ENCODE results near the gene ANKK1.

Gene ANKK1

DNA sequence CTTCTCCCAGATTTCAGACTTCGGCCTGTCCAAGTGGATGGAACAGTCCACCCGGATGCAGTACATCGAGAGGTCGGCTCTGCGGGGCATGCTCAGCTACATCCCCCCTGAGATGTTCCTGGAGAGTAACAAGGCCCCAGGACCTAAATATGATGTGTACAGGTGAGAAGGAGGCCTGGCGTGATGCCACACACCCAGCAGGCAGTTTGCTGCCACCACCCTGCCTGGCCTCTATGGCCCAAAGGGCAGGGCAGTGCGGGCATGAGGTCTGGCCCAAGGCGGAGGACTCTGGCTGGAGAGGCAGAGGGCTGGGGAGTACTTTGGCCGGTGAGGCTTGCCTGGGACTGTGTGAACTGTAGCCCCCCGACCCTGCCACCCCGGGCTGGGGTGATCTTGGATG lies 7.3 kb downstream of the ANKK1 start:
- Histone ChIP-seq H3K9me3 (ENCODE audit: control insufficient read depth in 2 of 2, low read length in 2 of 2) (no peaks in the 10 kb centered on the region), H3K27me3 (ENCODE audit: control insufficient read depth in 2 of 2, insufficient read depth in 2 of 2, low read length in 2 of 2) (peaks cover 0 to 3% of the 10 kb centered on the region in 2 donors), H3K27ac (ENCODE audit: low read depth in 2 of 2, low read length in 2 of 2) (no peak overlapping the region), H3K9ac (ENCODE audit: low read depth in 1 of 2, low read length in 2 of 2) (no peak overlapping the region), H3K36me3 (ENCODE audit: control insufficient read depth in 2 of 2, insufficient read depth in 2 of 2, low read length in 2 of 2) (no peaks in the 10 kb centered on the region), H3K4me1 (ENCODE audit: control insufficient read depth in 2 of 2, insufficient read depth in 2 of 2, low read length in 2 of 2) (no peaks in the 10 kb centered on the region), H3K4me3 (ENCODE audit: low read length in 2 of 2) (no peak overlapping the region)

DNA sequence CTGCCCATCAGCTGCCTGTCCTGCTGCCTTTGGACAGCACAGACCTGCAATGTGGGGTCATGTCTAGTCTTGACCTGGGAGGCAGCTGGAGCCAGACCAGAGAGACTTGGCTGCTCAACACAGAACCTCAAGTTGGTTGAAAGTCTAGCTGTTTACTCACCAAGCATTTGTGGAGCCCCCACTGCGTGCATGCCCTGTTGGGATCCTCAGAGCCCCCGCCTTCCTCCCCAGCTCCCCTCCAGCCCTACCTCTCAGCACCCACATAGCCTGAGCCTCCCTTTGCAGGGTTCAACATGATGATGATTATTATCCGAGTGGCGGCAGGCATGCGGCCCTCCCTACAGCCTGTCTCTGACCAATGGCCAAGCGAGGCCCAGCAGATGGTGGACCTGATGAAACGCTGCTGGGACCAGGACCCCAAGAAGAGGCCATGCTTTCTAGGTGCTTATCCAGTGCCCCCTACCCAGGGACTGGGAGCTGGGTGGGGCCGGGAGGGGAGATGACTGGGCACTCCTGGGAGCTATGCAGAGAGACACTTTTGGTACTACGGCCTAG lies 8.3 kb downstream of the ANKK1 start:
- H3K36me3 ChIP-seq (ENCODE audit: control insufficient read depth in 2 of 2, insufficient read depth in 2 of 2, low read length in 2 of 2), result no peaks in the 10 kb centered on the region
- H3K9ac ChIP-seq (ENCODE audit: low read depth in 1 of 2, low read length in 2 of 2), result no peak overlapping the region
- no peak overlapping the region for H3K27ac ChIP-seq (ENCODE audit: low read depth in 2 of 2, low read length in 2 of 2)
- H3K9me3 ChIP-seq (ENCODE audit: control insufficient read depth in 2 of 2, low read length in 2 of 2), result no peaks in the 10 kb centered on the region
- H3K4me3 ChIP-seq (ENCODE audit: low read length in 2 of 2), result no peak overlapping the region
- H3K4me1 ChIP-seq (ENCODE audit: control insufficient read depth in 2 of 2, insufficient read depth in 2 of 2, low read length in 2 of 2), result no peaks in the 10 kb centered on the region
- H3K27me3 ChIP-seq (ENCODE audit: control insufficient read depth in 2 of 2, insufficient read depth in 2 of 2, low read length in 2 of 2), result peaks cover 0 to 3% of the 10 kb centered on the region in 2 donors

DNA sequence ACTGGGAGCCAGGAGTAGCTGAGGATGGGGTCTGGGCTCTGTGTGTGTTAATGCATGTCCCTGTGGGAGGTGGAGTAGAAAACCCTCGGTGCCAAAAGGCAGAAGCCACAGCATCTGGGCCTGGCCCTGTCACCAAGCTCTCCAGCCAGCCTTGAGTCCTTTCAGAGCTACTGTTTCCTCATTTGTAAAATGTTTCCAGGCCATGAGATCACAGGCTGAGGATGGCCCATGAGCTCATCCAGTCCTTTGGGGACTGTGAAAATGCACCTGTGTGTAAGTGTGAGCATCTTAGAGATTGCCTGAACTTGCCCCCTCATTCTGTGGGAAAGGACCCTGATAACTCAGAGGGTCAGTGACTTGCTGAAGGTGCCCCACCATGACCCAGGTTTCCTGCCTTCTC lies 9.1 kb downstream of the ANKK1 start:
- H3K9ac ChIP-seq (ENCODE audit: low read depth in 1 of 2, low read length in 2 of 2), result no peak overlapping the region
- no peaks in the 10 kb centered on the region for H3K4me1 ChIP-seq (ENCODE audit: control insufficient read depth in 2 of 2, insufficient read depth in 2 of 2, low read length in 2 of 2)

DNA sequence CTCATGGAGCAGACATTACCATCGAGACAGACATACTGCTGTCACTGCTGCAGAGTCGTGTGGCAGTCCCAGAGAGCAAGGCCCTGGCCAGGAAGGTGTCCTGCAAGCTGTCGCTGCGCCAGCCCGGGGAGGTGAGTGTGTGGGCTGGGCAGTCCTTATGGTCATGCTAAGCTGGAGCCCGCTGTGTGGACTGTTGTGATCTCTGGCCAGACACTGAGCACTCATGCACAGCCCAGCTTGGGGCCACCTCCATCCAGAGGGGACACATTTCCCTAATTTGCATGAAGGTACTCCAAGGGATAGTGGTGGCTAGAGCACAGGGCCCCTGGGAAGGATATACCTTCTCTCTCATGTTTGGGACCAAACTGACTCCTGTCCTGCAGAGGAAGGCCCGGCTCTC lies 9.6 kb downstream of the ANKK1 start:
- no peaks in the 10 kb centered on the region for H3K9me3 ChIP-seq (ENCODE audit: control insufficient read depth in 2 of 2, low read length in 2 of 2)
- H3K27ac ChIP-seq (ENCODE audit: low read depth in 2 of 2, low read length in 2 of 2), result no peak overlapping the region
- no peaks in the 10 kb centered on the region for H3K36me3 ChIP-seq (ENCODE audit: control insufficient read depth in 2 of 2, insufficient read depth in 2 of 2, low read length in 2 of 2)
- H3K4me1 ChIP-seq (ENCODE audit: control insufficient read depth in 2 of 2, insufficient read depth in 2 of 2, low read length in 2 of 2), result no peaks in the 10 kb centered on the region
- no peak overlapping the region for H3K4me3 ChIP-seq (ENCODE audit: low read length in 2 of 2)
- no peaks in the 10 kb centered on the region for H3K27me3 ChIP-seq (ENCODE audit: control insufficient read depth in 2 of 2, insufficient read depth in 2 of 2, low read length in 2 of 2)
- H3K9ac ChIP-seq (ENCODE audit: low read depth in 1 of 2, low read length in 2 of 2), result no peak overlapping the region

More for the DNA sequence above, 9.1 kb downstream of the ANKK1 start:
- no peaks in the 10 kb centered on the region for H3K27me3 ChIP-seq (ENCODE audit: control insufficient read depth in 2 of 2, insufficient read depth in 2 of 2, low read length in 2 of 2)
- no peak overlapping the region for H3K4me3 ChIP-seq (ENCODE audit: low read length in 2 of 2)
- no peak overlapping the region for H3K27ac ChIP-seq (ENCODE audit: low read depth in 2 of 2, low read length in 2 of 2)
- no peaks in the 10 kb centered on the region for H3K36me3 ChIP-seq (ENCODE audit: control insufficient read depth in 2 of 2, insufficient read depth in 2 of 2, low read length in 2 of 2)
- H3K9me3 ChIP-seq (ENCODE audit: control insufficient read depth in 2 of 2, low read length in 2 of 2), result no peaks in the 10 kb centered on the region

DNA sequence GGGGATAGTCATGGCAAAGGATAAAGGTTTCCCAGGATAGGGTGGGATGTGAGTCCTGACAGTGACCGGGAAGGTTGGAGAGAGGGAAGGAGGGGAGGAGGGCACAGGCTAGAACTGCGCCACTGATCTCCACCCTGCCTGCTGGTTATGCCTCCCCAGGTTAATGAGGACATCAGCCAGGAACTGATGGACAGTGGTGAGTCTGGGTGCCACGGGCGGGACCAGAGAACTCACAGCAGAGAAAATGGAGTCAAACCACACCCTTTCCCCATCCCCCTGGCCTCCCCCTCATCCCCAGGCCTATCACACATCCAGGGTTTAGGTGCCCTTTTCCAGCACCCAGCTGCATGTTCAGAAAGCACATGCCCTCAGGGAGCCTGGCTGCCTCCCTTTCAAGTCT lies 10.2 kb downstream of the ANKK1 start:
- Histone ChIP-seq H3K27ac (ENCODE audit: low read depth in 2 of 2, low read length in 2 of 2) (no peak overlapping the region), H3K9me3 (ENCODE audit: control insufficient read depth in 2 of 2, low read length in 2 of 2) (no peaks in the 10 kb centered on the region), H3K9ac (ENCODE audit: low read depth in 1 of 2, low read length in 2 of 2) (no peak overlapping the region), H3K36me3 (ENCODE audit: control insufficient read depth in 2 of 2, insufficient read depth in 2 of 2, low read length in 2 of 2) (no peaks in the 10 kb centered on the region), H3K4me1 (ENCODE audit: control insufficient read depth in 2 of 2, insufficient read depth in 2 of 2, low read length in 2 of 2) (no peaks in the 10 kb centered on the region), H3K27me3 (ENCODE audit: control insufficient read depth in 2 of 2, insufficient read depth in 2 of 2, low read length in 2 of 2) (no peaks in the 10 kb centered on the region), H3K4me3 (ENCODE audit: low read length in 2 of 2) (no peak overlapping the region)

DNA sequence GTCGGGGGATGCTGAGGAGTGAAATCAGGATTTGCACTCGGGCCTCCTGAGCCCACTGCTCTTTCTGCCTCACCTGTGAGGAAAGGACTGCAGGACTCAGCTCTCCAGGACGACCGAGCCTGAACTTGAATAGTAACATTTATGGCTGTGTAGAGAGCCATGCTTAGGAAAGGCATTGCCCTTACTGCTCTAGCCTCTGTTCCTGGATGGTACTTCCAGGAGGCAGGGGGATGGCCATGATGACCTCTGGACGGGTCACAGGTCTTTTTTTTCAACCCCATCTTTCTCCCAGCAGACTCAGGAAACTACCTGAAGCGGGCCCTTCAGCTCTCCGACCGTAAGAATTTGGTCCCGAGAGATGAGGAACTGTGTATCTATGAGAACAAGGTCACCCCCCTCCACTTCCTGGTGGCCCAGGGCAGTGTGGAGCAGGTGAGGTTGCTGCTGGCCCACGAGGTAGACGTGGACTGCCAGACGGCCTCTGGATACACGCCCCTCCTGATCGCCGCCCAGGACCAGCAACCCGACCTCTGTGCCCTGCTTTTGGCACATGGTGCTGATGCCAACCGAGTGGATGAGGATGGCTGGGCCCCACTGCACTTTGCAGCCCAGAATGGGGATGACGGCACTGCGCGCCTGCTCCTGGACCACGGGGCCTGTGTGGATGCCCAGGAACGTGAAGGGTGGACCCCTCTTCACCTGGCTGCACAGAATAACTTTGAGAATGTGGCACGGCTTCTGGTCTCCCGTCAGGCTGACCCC lies 11.3 kb downstream of the ANKK1 start:
- Histone ChIP-seq H3K27ac (ENCODE audit: low read depth in 2 of 2, low read length in 2 of 2) (no peak overlapping the region), H3K4me3 (ENCODE audit: low read length in 2 of 2) (no peak overlapping the region), H3K4me1 (ENCODE audit: control insufficient read depth in 2 of 2, insufficient read depth in 2 of 2, low read length in 2 of 2) (no peaks in the 10 kb centered on the region), H3K36me3 (ENCODE audit: control insufficient read depth in 2 of 2, insufficient read depth in 2 of 2, low read length in 2 of 2) (no peaks in the 10 kb centered on the region), H3K9ac (ENCODE audit: low read depth in 1 of 2, low read length in 2 of 2) (no peak overlapping the region), H3K9me3 (ENCODE audit: control insufficient read depth in 2 of 2, low read length in 2 of 2) (no peaks in the 10 kb centered on the region), H3K27me3 (ENCODE audit: control insufficient read depth in 2 of 2, insufficient read depth in 2 of 2, low read length in 2 of 2) (no peaks in the 10 kb centered on the region)

DNA sequence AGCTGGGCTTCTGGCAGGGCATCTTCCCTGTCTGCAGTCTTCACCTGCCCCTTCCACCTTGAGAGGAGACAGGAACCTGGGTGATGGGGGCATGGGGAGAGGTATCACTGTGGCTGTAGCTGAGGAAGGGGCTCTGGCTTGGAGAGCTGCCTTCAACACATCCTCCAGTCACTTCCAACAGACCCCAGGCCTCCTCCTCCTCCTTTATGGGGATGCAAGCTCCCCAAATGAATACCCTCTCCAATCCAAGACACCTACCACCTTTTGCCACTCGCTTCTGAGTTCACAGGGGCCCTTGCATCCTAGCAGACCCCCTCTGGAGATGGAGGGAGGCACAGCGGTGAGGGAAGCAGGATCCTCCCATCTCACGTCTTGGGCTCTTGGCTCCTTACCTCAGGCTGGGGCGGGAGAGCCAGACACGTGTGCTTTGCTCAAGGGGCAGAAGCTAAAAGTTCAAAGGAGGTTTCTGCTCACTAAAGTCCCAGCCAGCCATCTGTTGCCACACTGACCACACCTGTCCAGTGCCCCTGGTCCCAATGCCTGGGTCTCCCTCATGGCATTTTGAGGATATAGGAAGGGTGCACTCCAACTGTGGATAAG lies 13.2 kb downstream of the ANKK1 start:
- Histone ChIP-seq H3K4me3 (ENCODE audit: low read length in 2 of 2) (no peak overlapping the region), H3K9ac (ENCODE audit: low read depth in 1 of 2, low read length in 2 of 2) (no peak overlapping the region), H3K36me3 (ENCODE audit: control insufficient read depth in 2 of 2, insufficient read depth in 2 of 2, low read length in 2 of 2) (no peaks in the 10 kb centered on the region), H3K4me1 (ENCODE audit: control insufficient read depth in 2 of 2, insufficient read depth in 2 of 2, low read length in 2 of 2) (no peaks in the 10 kb centered on the region), H3K27me3 (ENCODE audit: control insufficient read depth in 2 of 2, insufficient read depth in 2 of 2, low read length in 2 of 2) (no peaks in the 10 kb centered on the region), H3K27ac (ENCODE audit: low read depth in 2 of 2, low read length in 2 of 2) (no peak overlapping the region), H3K9me3 (ENCODE audit: control insufficient read depth in 2 of 2, low read length in 2 of 2) (no peaks in the 10 kb centered on the region)

DNA sequence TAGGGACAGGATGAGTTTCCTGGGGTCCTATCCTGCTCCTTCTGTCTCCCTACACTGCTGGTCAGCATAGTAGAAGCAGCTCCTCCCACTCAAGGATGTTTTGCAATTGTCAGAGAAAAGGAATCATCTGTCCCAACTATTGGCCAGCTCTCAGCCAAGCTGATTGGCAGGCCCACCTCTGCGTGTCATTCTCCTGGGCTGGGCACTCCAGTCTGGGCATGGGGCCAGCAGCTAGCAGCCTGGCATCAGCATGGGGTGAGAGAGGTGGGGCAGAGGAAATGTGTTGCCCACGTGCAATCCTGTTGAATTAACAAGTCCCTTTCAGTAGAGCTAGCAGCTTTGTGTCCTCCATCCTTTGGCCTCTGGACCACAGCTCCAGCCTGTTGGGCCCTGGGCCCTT lies 14.1 kb downstream of the ANKK1 start:
- Histone ChIP-seq H3K9ac (ENCODE audit: low read depth in 1 of 2, low read length in 2 of 2) (no peak overlapping the region), H3K9me3 (ENCODE audit: control insufficient read depth in 2 of 2, low read length in 2 of 2) (no peaks in the 10 kb centered on the region), H3K4me3 (ENCODE audit: low read length in 2 of 2) (no peak overlapping the region), H3K27ac (ENCODE audit: low read depth in 2 of 2, low read length in 2 of 2) (no peak overlapping the region), H3K4me1 (ENCODE audit: control insufficient read depth in 2 of 2, insufficient read depth in 2 of 2, low read length in 2 of 2) (no peaks in the 10 kb centered on the region), H3K27me3 (ENCODE audit: control insufficient read depth in 2 of 2, insufficient read depth in 2 of 2, low read length in 2 of 2) (no peaks in the 10 kb centered on the region), H3K36me3 (ENCODE audit: control insufficient read depth in 2 of 2, insufficient read depth in 2 of 2, low read length in 2 of 2) (no peaks in the 10 kb centered on the region)

DNA sequence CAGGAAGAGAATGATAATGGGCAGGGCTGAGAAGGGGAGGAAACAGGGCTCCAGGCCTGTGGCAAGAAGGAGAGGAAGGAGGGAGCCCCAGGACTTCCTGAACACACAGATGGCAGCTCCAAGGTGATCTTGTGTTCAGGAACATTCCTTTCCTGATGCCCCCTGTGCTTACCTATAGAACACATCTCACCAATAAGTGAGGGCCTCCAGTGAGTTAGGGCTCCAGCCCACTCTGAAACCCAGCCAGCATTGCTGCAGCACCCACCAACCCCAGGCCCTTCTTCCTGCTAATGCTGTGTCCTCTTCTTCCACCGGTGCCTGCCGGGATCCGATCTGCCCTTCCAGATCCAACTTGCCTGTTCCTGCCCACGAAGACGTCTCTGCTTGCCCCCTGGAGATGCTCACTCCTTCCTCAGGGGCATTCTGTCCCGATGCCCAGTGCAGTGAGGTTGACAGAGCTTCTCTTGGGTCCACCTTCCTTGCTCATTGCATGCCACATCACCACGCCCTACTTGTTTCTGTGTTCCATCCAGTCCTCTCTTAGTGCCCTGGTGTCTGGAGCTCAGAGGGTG lies 17.4 kb downstream of the ANKK1 start:
- no peaks in the 10 kb centered on the region for H3K27me3 ChIP-seq (ENCODE audit: control insufficient read depth in 2 of 2, insufficient read depth in 2 of 2, low read length in 2 of 2)
- no peak overlapping the region for H3K9ac ChIP-seq (ENCODE audit: low read depth in 1 of 2, low read length in 2 of 2)
- H3K4me3 ChIP-seq (ENCODE audit: low read length in 2 of 2), result no peak overlapping the region
- H3K9me3 ChIP-seq (ENCODE audit: control insufficient read depth in 2 of 2, low read length in 2 of 2), result no peaks in the 10 kb centered on the region
- no peaks in the 10 kb centered on the region for H3K4me1 ChIP-seq (ENCODE audit: control insufficient read depth in 2 of 2, insufficient read depth in 2 of 2, low read length in 2 of 2)
- no peak overlapping the region for H3K27ac ChIP-seq (ENCODE audit: low read depth in 2 of 2, low read length in 2 of 2)
- H3K36me3 ChIP-seq (ENCODE audit: control insufficient read depth in 2 of 2, insufficient read depth in 2 of 2, low read length in 2 of 2), result no peaks in the 10 kb centered on the region

DNA sequence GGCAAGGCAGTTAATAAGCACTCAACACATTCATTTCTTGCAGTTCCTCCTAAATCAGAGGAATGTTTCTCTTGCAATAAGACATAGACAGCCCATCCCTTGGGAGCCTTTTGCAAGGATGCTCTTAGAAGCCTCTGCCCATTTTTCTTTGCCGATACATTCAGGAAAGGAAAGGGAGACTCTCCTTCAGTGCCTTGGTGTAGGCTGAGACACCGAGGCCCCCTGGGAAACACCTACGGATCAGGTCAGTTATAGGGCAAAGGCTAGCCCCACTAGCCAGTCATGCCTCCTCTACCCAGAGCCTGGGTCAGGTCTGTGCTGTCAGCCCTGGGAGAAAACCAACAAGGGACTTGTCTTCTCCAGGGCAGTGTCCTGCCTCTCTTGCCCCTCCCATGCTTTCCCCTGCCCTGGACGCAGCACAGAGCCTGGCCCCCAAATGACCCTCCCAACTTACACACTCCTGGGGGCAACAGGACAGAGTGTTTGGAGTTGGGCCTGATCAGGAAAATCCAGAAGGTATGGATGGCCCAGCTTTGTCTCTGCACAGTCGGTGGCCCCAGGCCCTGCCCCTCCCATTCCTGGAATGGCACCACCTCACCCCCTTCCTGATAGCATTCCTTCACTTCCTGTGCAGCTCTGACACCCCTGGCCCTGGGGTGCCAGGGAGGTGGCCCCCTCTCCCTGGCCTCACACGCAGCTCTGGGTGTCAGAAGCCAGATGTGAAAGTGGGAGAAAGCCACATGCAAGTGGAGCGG lies 18.3 kb downstream of the ANKK1 start:
- no peak overlapping the region for H3K9ac ChIP-seq (ENCODE audit: low read depth in 1 of 2, low read length in 2 of 2)
- H3K36me3 ChIP-seq (ENCODE audit: control insufficient read depth in 2 of 2, insufficient read depth in 2 of 2, low read length in 2 of 2), result no peaks in the 10 kb centered on the region
- no peaks in the 10 kb centered on the region for H3K9me3 ChIP-seq (ENCODE audit: control insufficient read depth in 2 of 2, low read length in 2 of 2)
- H3K27ac ChIP-seq (ENCODE audit: low read depth in 2 of 2, low read length in 2 of 2), result no peak overlapping the region
- H3K4me1 ChIP-seq (ENCODE audit: control insufficient read depth in 2 of 2, insufficient read depth in 2 of 2, low read length in 2 of 2), result no peaks in the 10 kb centered on the region
- H3K4me3 ChIP-seq (ENCODE audit: low read length in 2 of 2), result no peak overlapping the region
- H3K27me3 ChIP-seq (ENCODE audit: control insufficient read depth in 2 of 2, insufficient read depth in 2 of 2, low read length in 2 of 2), result no peaks in the 10 kb centered on the region
